Loucy (cell line): Measurements from ENCODE around the gene ANO2.

Experiments
- EZH2phosphoT487 ChIP-seq: fragments of 200-600 bp; IDR thresholded peaks from 2 replicates; pipeline ENCODE4 v1.6.1; 2018; ENCODE audit warnings: antibody characterized with exemption, mild to moderate bottlenecking, moderate library complexity, borderline replicate concordance
- TF ChIP-seq, protein P1 (sequence below): fragments of 200-600 bp; sonication (generic); conservative IDR thresholded peaks from 2 replicates; pipeline ENCODE4 v1.5.1; 2014; ENCODE audit warnings: mild to moderate bottlenecking, antibody characterized with exemption, low read length

DNA sequence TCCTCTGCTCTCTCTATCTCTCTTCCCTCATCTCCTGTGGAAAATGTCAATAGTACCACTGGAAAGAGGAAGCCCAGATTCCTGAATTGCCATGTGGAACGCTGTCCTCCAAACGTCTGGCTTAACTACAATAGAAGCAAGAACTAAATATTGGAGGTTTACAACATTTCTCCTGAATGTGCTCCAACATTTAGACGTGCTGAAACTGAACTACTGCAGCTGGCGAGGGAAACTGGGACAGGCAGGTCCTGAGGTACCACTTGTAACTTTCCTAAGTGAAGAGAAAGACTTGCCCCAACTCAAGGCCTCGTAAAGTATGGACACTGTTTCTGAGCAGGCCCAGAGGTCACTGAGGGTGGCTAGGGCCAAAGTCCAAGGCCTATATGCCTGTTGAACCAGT is 325.4 kb downstream of the ANO2 start:
- TF ChIP-seq, protein P1, sequence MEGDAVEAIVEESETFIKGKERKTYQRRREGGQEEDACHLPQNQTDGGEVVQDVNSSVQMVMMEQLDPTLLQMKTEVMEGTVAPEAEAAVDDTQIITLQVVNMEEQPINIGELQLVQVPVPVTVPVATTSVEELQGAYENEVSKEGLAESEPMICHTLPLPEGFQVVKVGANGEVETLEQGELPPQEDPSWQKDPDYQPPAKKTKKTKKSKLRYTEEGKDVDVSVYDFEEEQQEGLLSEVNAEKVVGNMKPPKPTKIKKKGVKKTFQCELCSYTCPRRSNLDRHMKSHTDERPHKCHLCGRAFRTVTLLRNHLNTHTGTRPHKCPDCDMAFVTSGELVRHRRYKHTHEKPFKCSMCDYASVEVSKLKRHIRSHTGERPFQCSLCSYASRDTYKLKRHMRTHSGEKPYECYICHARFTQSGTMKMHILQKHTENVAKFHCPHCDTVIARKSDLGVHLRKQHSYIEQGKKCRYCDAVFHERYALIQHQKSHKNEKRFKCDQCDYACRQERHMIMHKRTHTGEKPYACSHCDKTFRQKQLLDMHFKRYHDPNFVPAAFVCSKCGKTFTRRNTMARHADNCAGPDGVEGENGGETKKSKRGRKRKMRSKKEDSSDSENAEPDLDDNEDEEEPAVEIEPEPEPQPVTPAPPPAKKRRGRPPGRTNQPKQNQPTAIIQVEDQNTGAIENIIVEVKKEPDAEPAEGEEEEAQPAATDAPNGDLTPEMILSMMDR, result no peak
- TF ChIP-seq EZH2phosphoT487, result no peak
